Measurements from ENCODE around the gene REN. TPM values are rescaled to one million over a fixed set of nuclear protein-coding genes. Genes with fewer than 3 reads are reported as not detected.

REN gene
- total and polyA plus RNA-seq, 2 of the 8 experiments (the other 6 are each of a cell fraction or from before 2014, with no cell fraction given) = 0.05 TPM; not detected in 1

- Histone ChIP-seq H3K56ac (replicated peaks; ENCODE audit: insufficient read length, low read depth, low read length) (no peak overlapping the region), H3K9ac (replicated peaks in 1 of 4; ENCODE audit: extremely low read depth in 1 of 4, low read depth in 3 of 4, low read length in 3 of 4) (no peak overlapping the region), H3K36me3 (ENCODE audit: control insufficient read depth in 2 of 4, insufficient read depth in 4 of 4, low read length in 3 of 4) (no peaks in the 10 kb centered on the region; a peak in 1 of 8 replicates), H2AK5ac (ENCODE audit: low read depth, low read length) (no peak overlapping the region), H3K27me3 (replicated peaks in 1 of 4; ENCODE audit: control insufficient read depth in 3 of 4, extremely low read depth in 1 of 4, insufficient read depth in 3 of 4, low read length in 3 of 4) (peaks cover 0 to 7% (median 6%) of the 10 kb centered on the region in 4 experiments; a peak in 3 of 7 replicates), H2BK15ac (ENCODE audit: low read length) (no peak overlapping the region), H3K4me1 (replicated peaks in 1 of 4; ENCODE audit: control insufficient read depth in 3 of 4, insufficient read depth in 4 of 4, low read length in 3 of 4) (peaks cover 0 to 5% (median 0%) of the 10 kb centered on the region in 4 experiments; a peak in 1 of 7 replicates), H2BK12ac (ENCODE audit: low read depth, low read length) (no peak overlapping the region), H3K27ac (ENCODE audit: low read depth, low read length) (no peak overlapping the region), H3K23ac (ENCODE audit: insufficient read length) (no peak overlapping the region), H3K18ac (ENCODE audit: extremely low read depth, low read length) (no peak overlapping the region), H3K4me3 (ENCODE audit: extremely low read depth in 1 of 4, insufficient read depth in 2 of 4, low read depth in 3 of 4, low read length in 4 of 4) (no peak overlapping the region), H3K9me3 (ENCODE audit: insufficient read depth in 2 of 2, low read depth in 1 of 2, low read length in 1 of 2) (no peaks in the 10 kb centered on the region), H4K5ac (ENCODE audit: insufficient read length, low read depth, low read length) (no peak overlapping the region), H3K79me1 (ENCODE audit: low read depth, low read length) (peaks cover 5% of the 10 kb centered on the region), H2BK5ac (ENCODE audit: low read depth, low read length) (no peak overlapping the region), H2BK120ac (replicated peaks; ENCODE audit: low read depth, low read length) (no peak overlapping the region), H3K4me2 (ENCODE audit: insufficient read depth in 1 of 2, low read depth in 2 of 2, low read length in 2 of 2) (no peak overlapping the region), H4K91ac (replicated peaks; ENCODE audit: insufficient read length, low read length) (no peak overlapping the region), H3K23me2 (ENCODE audit: low read depth, low read length) (peaks cover 7% of the 10 kb centered on the region), H3K79me2 (ENCODE audit: control insufficient read depth in 1 of 2, insufficient read depth in 2 of 2, low read length in 2 of 2) (no peaks in the 10 kb centered on the region), H4K8ac (ENCODE audit: extremely low read depth, insufficient read depth, low read length) (no peak overlapping the region; the same call in 1 of the 2 replicates), H2AFZ (ENCODE audit: low read length) (no peak overlapping the region), H3K4ac (replicated peaks; ENCODE audit: insufficient read length, low read depth, low read length) (no peak overlapping the region), H4K20me1 (replicated peaks in 1 of 2; ENCODE audit: control insufficient read depth in 1 of 2, insufficient read depth in 2 of 2, low read length in 2 of 2) (peaks cover 0 to 6% of the 10 kb centered on the region in 2 experiments), H2BK20ac (ENCODE audit: low read length) (no peak overlapping the region; the same call in 1 of the 2 replicates), H3K14ac (ENCODE audit: insufficient read length) (no peak overlapping the region)
- 93% methylated on average over 3 of the region's 3 CpGs; no CpG with 5 or more reads in 1 of the 2 experiments for WGBS, 2 experiments (ENCODE audit: extremely low coverage in 1 of 2, insufficient coverage in 1 of 2, insufficient read length in 1 of 2, insufficient replicate concordance in 2 of 2, low coverage in 1 of 2, low lambda C conversion rate in 2 of 2, missing lambda C conversion rate in 1 of 2)
- ChIA-PET CTCF (ENCODE audit: partially characterized antibody) (interaction anchor here (1.2 to 7.0 kb wide), 5 partner anchors 8 to 185 kb away, joined by 3 to 73 read pairs (median 6); no protein-coding TSS in a partner anchor), POLR2A (ENCODE audit: partially characterized antibody) (interaction anchor here (1.2 to 1.3 kb wide), 2 partner anchors 30 to 64 kb away, joined by 3 to 4 read pairs; no protein-coding TSS in a partner anchor)
- FAIRE-seq = no peak
- DNase-seq (ENCODE audit: low read depth in 1 of 2, low spot score in 2 of 2) = no peak
- TF ChIP-seq TCF12 (IDR thresholded peaks at IDR 0.05; ENCODE audit: low read depth, low read length) (no peak), BCL11A (IDR thresholded peaks at IDR 0.05; ENCODE audit: low read depth in 2 of 2, low read length in 2 of 2) (no peak), TEAD4 (IDR thresholded peaks at IDR 0.05; ENCODE audit: low read depth, low read length) (no peak), TAF7 (optimal IDR thresholded peaks at IDR 0.05; ENCODE audit: borderline replicate concordance, low read depth, low read length) (no peak), GABPA (IDR thresholded peaks at IDR 0.05; ENCODE audit: borderline replicate concordance, insufficient read depth, low read length) (no peak), GTF2F1 (IDR thresholded peaks at IDR 0.05; ENCODE audit: borderline replicate concordance, low read depth, low read length) (no peak), POLR2AphosphoS5 (IDR thresholded peaks at IDR 0.05; ENCODE audit: low read depth, low read length) (no peak), RNF2 (IDR thresholded peaks at IDR 0.05; ENCODE audit: borderline replicate concordance, low read depth, low read length, missing control alignments, poor library complexity, severe bottlenecking) (no peak), RAD21 (IDR thresholded peaks at IDR 0.05 in 1 of 2, conservative IDR thresholded peaks at IDR 0.05 in 1 of 2; ENCODE audit: low read depth in 2 of 2, low read length in 2 of 2) (no peak)
- TF ChIP-seq, protein P1, sequence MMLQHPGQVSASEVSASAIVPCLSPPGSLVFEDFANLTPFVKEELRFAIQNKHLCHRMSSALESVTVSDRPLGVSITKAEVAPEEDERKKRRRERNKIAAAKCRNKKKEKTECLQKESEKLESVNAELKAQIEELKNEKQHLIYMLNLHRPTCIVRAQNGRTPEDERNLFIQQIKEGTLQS (IDR thresholded peaks at IDR 0.05; ENCODE audit: insufficient read depth, low read depth, low read length) = no peak
Observed at GRCh38 chr1:204192589-204193352, 26.6 kb upstream of the REN start.
